IPS DF 6.9 (cell line): ENCODE measurements around the gene SRBD1.

Experiments
- DNase-seq: peaks from one replicate; pipeline ENCODE4 v3.0.0-alpha.2; 2013; ENCODE audit warnings: low read depth, low spot score
- H3K27ac ChIP-seq: one replicate; pipeline ENCODE4 v1.5.1; 2013; ENCODE audit warnings: low read length, control low read depth
- H3K27me3 ChIP-seq: 2 replicates; pipeline ENCODE4 v1.6.1; 2013; ENCODE audit warnings: mild to moderate bottlenecking, low read length; ENCODE audit not compliant: control insufficient read depth, insufficient read depth
- H3K36me3 ChIP-seq: 2 replicates; pipeline ENCODE4 v1.6.1; 2013; ENCODE audit warnings: low read length; ENCODE audit not compliant: control insufficient read depth, insufficient read depth
- H3K4me1 ChIP-seq: 2 replicates; pipeline ENCODE4 v1.6.1; 2013; ENCODE audit warnings: low read length; ENCODE audit not compliant: control insufficient read depth, insufficient read depth
- H3K4me3 ChIP-seq: 2 replicates; pipeline ENCODE4 v1.5.1; 2013; ENCODE audit warnings: mild to moderate bottlenecking, low read length
- H3K9me3 ChIP-seq: 2 replicates; pipeline ENCODE4 v1.6.1; 2013; ENCODE audit warnings: low read length, inconsistent platforms; ENCODE audit not compliant: control insufficient read depth, insufficient read depth
- WGBS: extraction: QIAGEN DNeasy Blood & Tissue Kit; methylation state at CpG from one replicate; pipeline ENCODE4 v1.1.7; 2013; ENCODE audit warnings: mixed read lengths, missing lambda C conversion rate; ENCODE audit not compliant: insufficient read length, insufficient coverage; 5-methylcytosine and 5-hydroxymethylcytosine counted together

SRBD1 gene

DNA sequence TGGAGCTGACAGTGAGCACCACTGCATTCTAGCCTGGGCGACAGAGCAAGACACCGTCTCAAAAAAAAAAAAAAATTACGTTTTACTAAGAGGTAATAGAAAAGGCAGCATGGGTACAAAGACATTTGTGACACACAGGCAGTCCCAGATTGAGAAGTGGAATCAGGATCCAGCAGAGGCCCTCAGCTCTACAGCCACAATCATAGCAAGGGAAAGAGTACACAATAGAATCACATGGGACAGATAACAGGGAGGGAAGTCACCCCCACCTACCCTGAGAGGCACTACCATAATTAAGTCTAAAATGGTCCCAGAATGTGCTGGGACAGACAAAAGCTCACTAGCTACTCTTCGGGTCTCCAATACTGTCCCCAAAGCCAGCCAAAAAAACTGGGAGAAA, 12.5 kb downstream of the SRBD1 start:
- Histone ChIP-seq H3K4me3 (no peak overlapping the region), H3K36me3 (peaks cover 8% of the 10 kb centered on the region; the same call in 1 of the 2 replicates), H3K9me3 (no peaks in the 10 kb centered on the region), H3K27ac (no peak overlapping the region), H3K27me3 (no peaks in the 10 kb centered on the region), H3K4me1 (no peaks in the 10 kb centered on the region)
- WGBS, result no CpG with 5 or more reads among the region's 4 CpGs
- DNase-seq, result no peak

DNA sequence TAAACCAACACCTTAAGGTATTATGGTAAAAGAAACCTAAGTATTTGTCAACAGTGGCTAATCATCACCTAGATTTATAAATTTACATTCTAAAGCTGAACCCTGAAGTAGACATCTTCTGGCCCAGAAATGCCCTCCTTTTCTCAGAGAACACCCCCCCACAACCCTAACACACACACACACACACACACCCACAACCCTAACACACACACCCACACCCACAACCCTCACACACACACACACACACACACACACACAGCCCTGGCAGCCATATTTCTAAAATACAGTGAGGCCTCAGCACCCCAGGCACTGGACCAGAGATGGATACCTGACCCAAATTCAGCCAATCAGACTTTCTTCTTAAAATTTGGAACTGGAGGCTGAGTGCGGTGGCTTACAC, 14.3 kb downstream of the SRBD1 start:
- H3K36me3 ChIP-seq, result peaks cover 9% of the 10 kb centered on the region; the same call in 1 of the 2 replicates
- no peak for DNase-seq

DNA sequence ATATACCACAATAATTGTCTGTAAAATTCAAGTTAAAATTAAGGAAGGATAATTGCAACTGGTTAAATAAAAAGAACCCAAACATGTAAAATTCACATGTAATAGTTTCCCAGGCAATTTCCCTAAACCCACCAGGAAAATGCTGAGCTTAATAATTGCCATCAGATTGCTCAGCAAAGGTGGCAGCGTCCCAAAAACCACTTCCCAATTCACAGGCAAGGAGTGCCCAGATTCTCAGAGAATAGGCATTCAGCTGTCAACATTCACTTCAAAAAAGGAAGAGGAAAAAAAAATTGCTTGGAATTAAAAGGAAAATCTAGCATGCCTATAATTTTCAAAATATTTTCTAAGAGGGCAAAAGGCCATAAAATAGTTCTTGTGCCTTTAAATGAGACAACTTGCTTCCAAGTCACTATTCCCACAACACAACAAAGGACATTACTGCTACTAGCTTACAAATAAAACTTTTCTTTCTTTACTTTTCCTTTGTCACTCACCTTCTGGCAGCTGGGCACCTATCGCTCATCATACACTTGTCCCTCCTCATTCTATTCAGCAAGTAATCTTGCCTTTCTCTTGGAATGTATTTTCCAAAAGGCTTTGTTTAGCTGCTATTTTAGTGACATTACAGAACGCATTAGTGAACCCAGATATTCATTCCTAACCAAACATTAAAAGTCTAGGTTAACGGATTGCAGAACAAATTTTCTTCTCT, 15.2 kb downstream of the SRBD1 start:
- Histone ChIP-seq H3K36me3 (peaks cover 8% of the 10 kb centered on the region; the same call in 1 of the 2 replicates), H3K4me3 (no peak overlapping the region), H3K9me3 (no peaks in the 10 kb centered on the region), H3K4me1 (no peaks in the 10 kb centered on the region), H3K27me3 (no peaks in the 10 kb centered on the region), H3K27ac (no peak overlapping the region)
- DNase-seq, result no peak
- no CpG with 5 or more reads among the region's 4 CpGs for WGBS

More for the DNA sequence above, 14.3 kb downstream of the SRBD1 start:
- Histone ChIP-seq H3K27me3 (no peaks in the 10 kb centered on the region), H3K9me3 (no peaks in the 10 kb centered on the region), H3K4me1 (no peaks in the 10 kb centered on the region), H3K4me3 (no peak overlapping the region), H3K27ac (no peak overlapping the region)
- WGBS, result no CpG with 5 or more reads among the region's 1 CpG

DNA sequence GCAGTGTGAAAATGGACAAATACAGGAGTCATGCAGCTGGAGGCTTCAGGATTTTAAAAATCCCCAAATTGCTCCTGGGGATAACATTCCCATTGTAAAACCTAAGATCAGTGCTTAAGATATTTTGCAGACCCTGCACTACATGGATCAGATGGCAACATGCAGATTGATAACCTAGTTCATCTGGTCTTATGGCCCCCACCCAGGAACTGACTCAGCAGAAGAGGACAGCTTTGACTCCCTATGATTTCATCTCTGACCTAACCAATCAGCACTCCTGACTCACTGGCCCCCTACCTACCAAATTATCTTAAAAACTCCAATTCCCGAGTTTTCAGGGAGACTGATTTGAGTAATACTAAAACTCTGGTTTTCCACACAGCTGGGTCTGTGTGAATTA, 20.0 kb downstream of the SRBD1 start:
- H3K9me3 ChIP-seq, result no peaks in the 10 kb centered on the region
- H3K27me3 ChIP-seq, result no peaks in the 10 kb centered on the region
- H3K4me1 ChIP-seq, result no peaks in the 10 kb centered on the region
- H3K4me3 ChIP-seq, result no peak overlapping the region
- H3K36me3 ChIP-seq, result 0 out of 2 replicates have a peak, but pooled peaks cover 2% of the 10 kb centered on the region
- H3K27ac ChIP-seq, result no peak overlapping the region
- no peak for DNase-seq
- WGBS, result no CpG with 5 or more reads among the region's 1 CpG

DNA sequence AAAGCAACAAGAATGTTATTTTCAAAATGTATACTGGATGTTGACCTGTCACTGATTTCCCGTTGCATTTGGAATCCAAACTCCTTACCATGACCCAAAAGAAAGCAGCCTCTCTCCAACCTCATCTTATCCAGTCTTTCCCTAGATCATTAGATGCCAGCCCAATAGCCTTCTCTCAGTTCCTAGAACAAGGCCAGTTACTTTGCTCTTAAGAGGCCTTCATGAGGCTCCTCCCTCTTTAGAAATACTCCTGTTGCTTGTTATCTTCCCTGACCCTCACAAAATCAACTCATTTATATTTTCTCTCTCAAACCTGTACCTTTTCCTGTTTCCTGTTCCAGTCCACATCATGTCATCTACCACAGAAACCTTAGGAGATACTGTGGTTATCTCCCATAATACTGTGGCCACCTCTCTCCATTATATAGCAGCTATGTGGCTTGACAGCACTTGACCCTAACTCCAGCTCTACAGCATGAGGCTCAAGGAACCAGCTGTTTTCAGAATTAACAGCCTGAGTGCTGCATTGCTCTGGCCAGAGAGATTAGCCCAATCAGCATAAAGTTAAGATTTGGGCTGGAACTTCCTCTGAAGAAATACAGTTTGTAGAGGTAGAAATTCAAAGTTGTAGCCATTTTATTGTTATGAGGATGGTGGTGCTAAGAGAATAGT, 22.8 kb downstream of the SRBD1 start:
- no peaks in the 10 kb centered on the region for H3K4me1 ChIP-seq
- H3K27me3 ChIP-seq, result no peaks in the 10 kb centered on the region
- H3K9me3 ChIP-seq, result no peaks in the 10 kb centered on the region
- H3K36me3 ChIP-seq, result 0 out of 2 replicates have a peak, but pooled peaks cover 2% of the 10 kb centered on the region
- DNase-seq, result no peak
- no peak overlapping the region for H3K27ac ChIP-seq
- WGBS, result no CpG with 5 or more reads among the region's 1 CpG
- H3K4me3 ChIP-seq, result no peak overlapping the region

DNA sequence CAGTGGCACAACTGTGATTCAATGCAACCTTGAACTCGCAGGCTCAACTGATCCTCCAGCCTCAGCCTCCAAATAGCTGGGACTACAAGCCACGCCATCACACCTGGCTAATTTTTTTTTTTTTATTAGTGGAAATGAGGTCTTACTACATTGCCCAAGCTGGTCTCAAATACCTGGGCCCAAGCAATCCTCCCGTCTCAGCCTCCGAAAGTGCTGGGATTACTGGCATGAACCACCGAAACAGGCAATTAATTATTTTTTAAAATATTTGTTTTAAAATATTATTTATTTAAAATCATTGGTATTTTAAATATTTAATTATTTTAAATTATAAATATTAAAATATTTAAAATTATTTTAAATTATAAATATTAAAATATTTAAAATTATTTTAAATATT, 24.5 kb downstream of the SRBD1 start:
- Histone ChIP-seq H3K9me3 (no peaks in the 10 kb centered on the region), H3K4me3 (no peak overlapping the region), H3K27me3 (no peaks in the 10 kb centered on the region), H3K4me1 (no peaks in the 10 kb centered on the region), H3K27ac (no peak overlapping the region), H3K36me3 (no peaks in the 10 kb centered on the region)
- no CpG with 5 or more reads among the region's 5 CpGs for WGBS
- no peak for DNase-seq

DNA sequence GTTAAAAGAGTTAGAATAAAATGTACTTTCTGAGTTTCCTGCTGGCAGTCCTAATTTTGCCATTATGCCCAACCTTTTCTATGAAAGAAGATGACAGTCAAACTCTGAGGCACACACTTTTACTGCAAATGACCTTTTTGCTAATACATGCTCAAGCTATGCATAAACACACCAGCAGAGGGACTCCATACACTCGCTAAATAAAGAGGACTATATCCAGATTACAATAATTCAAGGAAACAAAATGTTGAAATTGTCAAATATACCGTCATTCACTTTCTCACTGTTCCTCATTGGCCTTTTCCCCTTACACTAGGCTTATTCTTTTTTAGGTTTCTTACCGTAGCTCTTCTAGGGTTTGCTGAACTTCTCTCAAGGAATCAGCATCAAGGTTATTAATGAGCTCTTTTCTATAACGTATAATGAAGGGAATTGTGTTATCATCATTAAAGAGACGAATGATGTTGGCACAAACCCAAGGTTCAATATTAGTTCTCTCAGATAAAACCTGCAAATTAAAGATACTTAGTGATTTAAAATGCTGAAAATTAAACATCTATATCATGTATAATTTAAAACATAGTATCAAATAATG, 25.7 kb downstream of the SRBD1 start:
- no peak for DNase-seq
- no CpG with 5 or more reads among the region's 5 CpGs for WGBS
- Histone ChIP-seq H3K4me1 (no peaks in the 10 kb centered on the region), H3K27me3 (no peaks in the 10 kb centered on the region), H3K27ac (no peak overlapping the region), H3K9me3 (no peaks in the 10 kb centered on the region), H3K4me3 (no peak overlapping the region), H3K36me3 (no peaks in the 10 kb centered on the region)

DNA sequence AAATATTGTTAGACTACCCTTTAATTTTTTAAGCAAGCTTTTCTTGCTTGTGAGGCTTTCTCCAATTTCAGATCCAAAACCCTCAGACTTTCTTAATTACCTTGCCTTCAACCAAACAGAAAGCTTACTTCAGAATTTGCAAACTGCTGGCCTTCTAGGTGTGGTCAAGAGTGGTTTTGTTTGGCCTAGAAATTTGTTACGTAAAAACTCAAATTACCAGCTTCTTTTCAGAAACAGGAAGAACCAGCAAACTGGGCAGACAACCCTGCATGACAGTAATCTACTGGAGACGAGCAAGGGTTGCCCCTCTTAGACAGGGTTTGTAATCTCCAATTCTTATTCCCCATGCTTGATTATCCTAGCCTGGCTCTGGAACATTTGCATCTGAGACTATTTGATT, 27.1 kb downstream of the SRBD1 start:
- H3K27me3 ChIP-seq, result no peaks in the 10 kb centered on the region
- H3K9me3 ChIP-seq, result no peaks in the 10 kb centered on the region
- H3K36me3 ChIP-seq, result no peaks in the 10 kb centered on the region
- H3K27ac ChIP-seq, result no peak overlapping the region
- H3K4me1 ChIP-seq, result no peaks in the 10 kb centered on the region
- WGBS, result no CpG with 5 or more reads among the region's 2 CpGs
- no peak for DNase-seq
- H3K4me3 ChIP-seq, result no peak overlapping the region

DNA sequence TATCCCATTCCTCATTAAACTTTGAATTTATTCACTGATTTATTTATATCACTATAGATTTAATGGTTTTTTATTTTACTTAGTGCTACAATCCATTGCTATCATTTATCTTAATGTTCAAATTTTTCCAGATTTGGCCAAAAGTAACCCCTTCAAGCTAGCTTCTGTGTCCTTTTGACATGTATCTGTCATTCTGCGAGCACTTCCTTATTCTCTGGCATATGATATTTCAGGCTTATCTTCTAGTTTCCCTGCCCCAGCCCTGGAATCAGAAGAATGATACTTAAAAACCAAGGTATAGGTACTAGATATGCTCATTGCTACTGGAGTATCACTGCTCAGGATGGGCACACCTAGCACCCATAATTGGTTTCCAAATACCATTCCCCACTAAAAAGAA, 28.5 kb downstream of the SRBD1 start:
- H3K27me3 ChIP-seq, result no peaks in the 10 kb centered on the region
- H3K9me3 ChIP-seq, result no peaks in the 10 kb centered on the region
- H3K36me3 ChIP-seq, result no peaks in the 10 kb centered on the region
- no peak for DNase-seq
- H3K4me1 ChIP-seq, result no peaks in the 10 kb centered on the region
- no peak overlapping the region for H3K4me3 ChIP-seq
- WGBS, result no CpG with 5 or more reads among the region's 1 CpG
- no peak overlapping the region for H3K27ac ChIP-seq

DNA sequence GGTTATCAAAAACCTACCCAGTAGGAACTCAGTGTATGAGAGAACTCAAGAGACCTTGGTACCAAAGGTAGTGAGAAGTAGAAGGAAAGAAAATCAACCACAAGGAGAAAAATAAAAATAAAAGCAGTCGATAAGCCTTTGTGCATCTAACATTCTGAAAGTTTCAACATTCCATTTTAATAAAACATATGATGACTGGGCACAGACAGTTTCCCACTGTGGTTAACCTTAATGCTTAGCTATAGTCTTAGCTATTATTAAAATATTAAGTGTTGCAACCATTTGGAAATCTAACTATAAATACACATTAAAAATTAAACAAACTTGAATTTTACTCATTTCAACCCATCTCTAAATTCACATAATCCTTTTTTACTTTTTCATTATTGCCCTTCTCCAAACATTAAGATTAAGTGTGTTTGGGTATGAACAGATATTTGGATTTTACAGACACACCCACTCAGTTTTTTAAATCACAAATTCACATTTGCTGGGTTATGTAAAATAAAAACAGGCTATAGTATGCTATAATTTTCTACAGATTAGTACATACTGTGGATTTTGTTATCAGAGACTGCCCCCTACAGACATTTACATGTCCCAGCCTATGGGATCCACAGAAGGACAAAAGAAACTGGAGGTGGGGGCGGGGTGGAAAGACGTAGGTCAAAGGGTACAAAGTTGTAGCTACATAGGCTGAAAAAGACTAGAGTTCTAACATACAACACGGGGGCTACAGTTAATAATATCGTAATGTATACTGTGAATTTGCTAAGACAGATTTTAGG, 32.8 kb downstream of the SRBD1 start:
- DNase-seq, result no peak
- H3K36me3 ChIP-seq, result no peaks in the 10 kb centered on the region
- H3K4me1 ChIP-seq, result no peaks in the 10 kb centered on the region
- H3K27ac ChIP-seq, result no peak overlapping the region
- no peaks in the 10 kb centered on the region for H3K27me3 ChIP-seq
- WGBS, result no CpG with 5 or more reads among the region's 5 CpGs
- no peaks in the 10 kb centered on the region for H3K9me3 ChIP-seq
- H3K4me3 ChIP-seq, result no peak overlapping the region
